ENCODE results near the gene VAV1. TPM values are rescaled to one million over a fixed set of nuclear protein-coding genes. Genes with fewer than 3 reads are reported as not detected.
"Not testable (repeated sequence)": the region's sequence is repeated elsewhere in the genome, so short reads cannot be mapped to it uniquely, and the experiment has no call there.

VAV1 gene
- total RNA-seq, 2 donors from 2014 or later: 3.9 to 7.4 TPM

GRCh38 chr19:6828698-6829633, 56.5 kb downstream of the VAV1 start:
- ATAC-seq (peak in 1 of 2 donors; percentile 24), DNase-seq (no peak)
- intact Hi-C loops (cut with DNase I): no loop called here

DNA sequence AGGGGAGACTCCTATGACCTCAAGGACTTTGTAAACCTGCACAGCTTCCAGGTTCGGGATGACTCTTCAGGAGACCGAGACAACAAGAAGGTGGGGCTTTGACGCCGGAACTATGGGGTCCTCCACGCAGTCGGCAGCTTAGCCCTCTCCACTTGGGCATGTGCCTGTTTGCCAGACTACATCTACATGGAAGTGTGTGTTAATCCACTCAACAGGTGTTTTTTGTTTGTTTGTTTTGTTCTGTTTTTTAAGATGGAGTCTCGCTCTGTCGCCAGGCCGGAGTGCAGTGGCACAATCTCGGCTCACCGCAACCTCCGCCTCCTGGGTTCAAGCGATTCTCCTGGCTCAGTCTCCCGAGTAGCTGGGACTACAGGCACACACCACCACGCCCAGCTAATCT, 57.3 kb downstream of the VAV1 start:
- ATAC-seq; intact Hi-C loops (cut with DNase I); DNase-seq: not testable (repeated sequence)

- ATAC-seq; DNase-seq; intact Hi-C loops (cut with DNase I): not testable (repeated sequence)
These were observed 58.6 kb downstream of the VAV1 start for GRCh38 chr19:6831084-6831483.

- intact Hi-C loops (cut with DNase I): no loop called here
- DNase-seq (no peak), ATAC-seq (no peak)
These were observed 59.9 kb downstream of the VAV1 start for GRCh38 chr19:6832412-6832811.

DNA sequence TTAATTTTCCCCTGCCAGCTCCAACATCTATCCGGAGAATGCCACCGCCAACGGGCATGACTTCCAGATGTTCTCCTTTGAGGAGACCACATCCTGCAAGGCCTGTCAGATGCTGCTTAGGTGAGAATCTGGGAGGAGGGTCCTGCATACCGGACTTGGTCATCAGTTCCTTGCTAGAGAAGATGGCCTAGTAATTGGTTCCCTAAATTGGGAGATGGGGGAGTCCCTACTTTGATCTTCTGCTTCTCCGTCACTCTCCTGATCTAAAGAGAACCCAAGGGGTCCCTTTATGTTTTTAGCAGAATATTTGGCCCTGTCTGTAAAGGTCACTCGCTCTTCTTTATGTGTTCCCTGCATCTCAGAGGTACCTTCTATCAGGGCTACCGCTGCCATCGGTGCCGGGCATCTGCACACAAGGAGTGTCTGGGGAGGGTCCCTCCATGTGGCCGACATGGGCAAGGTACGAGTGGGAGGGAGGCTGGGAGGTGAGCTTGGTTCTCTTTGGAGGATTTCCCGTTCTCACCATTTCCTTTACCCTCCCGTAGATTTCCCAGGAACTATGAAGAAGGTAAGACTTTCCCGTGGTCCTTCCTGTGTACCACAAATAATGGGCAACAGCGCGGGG, 60.8 kb downstream of the VAV1 start:
- ATAC-seq (no peak), DNase-seq (no peak)
- intact Hi-C loops (cut with DNase I): no loop called here

DNA sequence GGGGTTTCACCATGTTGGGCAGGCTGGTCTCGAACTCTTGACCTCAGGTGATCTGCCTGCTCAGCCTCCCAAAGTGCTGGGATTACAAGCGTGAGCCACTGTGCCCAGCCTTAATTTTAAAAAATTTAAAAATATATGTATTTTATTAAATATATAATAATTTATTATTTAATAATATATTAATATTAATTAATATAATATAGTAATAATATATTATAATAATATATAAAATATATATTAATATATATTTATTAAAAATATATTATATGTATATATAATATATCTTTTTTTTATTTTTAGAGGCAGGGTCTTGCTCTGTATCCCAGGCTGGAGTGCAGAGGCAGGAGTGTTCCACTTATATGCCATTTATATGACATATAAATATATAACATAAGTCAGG, 61.9 kb downstream of the VAV1 start:
- no peak for DNase-seq
- intact Hi-C loops (cut with DNase I): no loop called here
- no peak for ATAC-seq

GRCh38 chr19:6835501-6835900, 63.0 kb downstream of the VAV1 start:
- no peak for ATAC-seq
- intact Hi-C loops (cut with DNase I): no loop called here

DNA sequence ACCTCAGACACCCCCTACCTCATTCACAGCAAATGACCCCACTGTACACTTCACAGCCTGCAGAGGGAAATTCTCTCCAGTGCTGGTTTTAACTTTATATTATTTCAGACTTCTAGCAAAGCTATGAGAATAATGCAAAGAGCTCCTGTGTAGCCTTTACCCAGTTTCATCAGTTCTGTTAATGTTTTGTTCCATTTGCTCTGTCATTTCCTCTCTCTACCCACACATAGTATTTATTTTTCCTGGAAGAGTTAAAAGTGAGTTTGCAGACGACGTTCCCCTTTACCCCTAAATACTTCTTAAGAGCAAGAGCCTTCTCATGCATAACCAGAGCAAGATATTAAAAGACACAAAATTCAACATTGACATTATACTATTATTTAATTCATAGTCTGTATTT, 65.0 kb downstream of the VAV1 start:
- ATAC-seq (no peak), DNase-seq (no peak)
- intact Hi-C loops (cut with DNase I): no loop called here

More at GRCh38 chr19:6835501-6835900, 63.0 kb downstream of the VAV1 start:
- no peak for DNase-seq

DNA sequence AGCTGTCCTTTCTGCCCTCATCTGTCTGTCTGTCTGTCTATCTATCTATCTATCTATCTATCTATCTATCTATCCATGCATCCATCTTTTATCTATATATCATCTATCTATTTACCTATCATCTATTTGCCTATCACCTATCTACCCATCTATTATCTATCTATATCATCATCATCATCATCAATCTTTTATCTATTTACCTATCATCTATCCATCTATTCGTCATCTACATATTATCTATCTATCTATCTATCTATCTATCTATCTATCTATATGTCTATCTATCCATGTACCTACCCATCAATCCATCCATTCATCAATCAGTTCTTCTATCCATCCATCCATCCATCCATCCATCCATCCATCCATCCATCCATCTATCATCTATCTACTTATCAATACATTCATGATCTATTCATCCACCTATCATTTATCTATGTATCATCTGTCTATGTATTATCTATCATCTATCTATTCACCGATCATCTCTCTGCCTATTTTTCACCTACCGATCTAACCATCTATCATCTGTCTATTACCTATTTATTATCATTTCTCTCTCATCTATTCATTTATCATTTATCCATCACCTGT, 65.7 kb downstream of the VAV1 start:
- no peak for ATAC-seq

DNA sequence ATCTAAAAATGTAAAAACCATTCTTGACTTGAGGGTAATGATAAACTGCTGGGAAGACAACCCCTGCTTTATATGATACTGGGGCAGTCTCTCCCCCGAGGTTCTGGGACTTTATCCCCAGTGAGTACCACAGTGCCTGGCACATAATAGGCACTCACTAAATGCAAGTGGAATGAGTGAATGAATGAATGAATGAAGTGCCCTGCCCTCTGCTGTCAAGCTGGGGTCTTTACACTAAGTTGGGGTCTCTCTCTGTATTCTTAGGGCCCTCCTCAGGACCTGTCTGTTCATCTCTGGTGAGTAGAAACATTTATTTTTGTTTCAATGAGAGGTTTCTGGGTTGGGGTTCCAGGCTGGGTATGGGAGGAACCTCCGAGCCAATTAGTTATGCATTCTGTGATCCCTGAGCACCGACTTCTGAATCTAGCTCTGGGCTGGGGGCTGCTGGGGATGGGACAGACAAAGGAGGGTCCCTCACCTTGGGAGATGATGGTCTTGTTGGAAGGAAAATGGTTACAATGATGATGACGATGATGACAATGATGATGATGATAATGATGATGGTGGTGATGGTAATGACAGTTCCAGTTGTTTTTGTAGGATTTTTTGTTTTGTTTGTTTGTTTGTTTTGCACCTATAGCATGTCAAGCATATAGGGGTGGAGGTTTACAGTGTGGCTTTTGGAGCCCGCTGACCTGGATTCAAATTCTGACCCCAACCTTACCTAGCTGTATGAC, 70.5 kb downstream of the VAV1 start:
- intact Hi-C loops (cut with DNase I): no loop called here
- ATAC-seq: no peak

More for the DNA sequence above, 65.7 kb downstream of the VAV1 start:
- DNase-seq: no peak
- intact Hi-C loops (cut with DNase I): no loop called here

GRCh38 chr19:6847828-6848200, 75.3 kb downstream of the VAV1 start:
- intact Hi-C loops (cut with DNase I): no loop called here
- DNase-seq (no peak), ATAC-seq (no peak)

More for the DNA sequence above, 70.5 kb downstream of the VAV1 start:
- DNase-seq: no peak

GRCh38 chr19:6848986-6849385, 76.5 kb downstream of the VAV1 start:
- DNase-seq (no peak), ATAC-seq (no peak)
- intact Hi-C loops (cut with DNase I): no loop called here

GRCh38 chr19:6849876-6850275, 77.4 kb downstream of the VAV1 start:
- intact Hi-C loops (cut with DNase I): no loop called here
- DNase-seq (no peak), ATAC-seq (peak in 1 of 2 donors; percentile 26)

DNA sequence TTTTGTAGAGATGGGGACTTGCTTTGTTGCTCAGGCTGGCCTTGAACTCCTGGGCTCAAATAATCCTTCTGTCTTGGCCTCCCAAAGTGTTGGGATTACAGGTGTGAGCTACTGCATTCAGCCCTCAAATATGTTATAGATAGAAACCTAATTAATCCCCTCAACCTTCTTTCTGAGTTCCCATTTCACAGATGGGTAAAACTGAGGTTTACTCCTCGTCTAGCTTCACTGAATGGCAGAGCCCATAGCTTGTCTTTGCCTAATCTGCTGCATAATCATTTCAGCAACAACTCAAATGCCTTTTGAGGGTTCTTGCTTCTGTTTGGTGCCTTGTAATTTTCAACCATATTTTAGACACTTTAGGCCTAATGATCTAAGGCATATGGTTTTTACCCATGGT, 78.9 kb downstream of the VAV1 start:
- intact Hi-C loops (cut with DNase I): no loop called here
- ATAC-seq: no peak
- DNase-seq: no peak

DNA sequence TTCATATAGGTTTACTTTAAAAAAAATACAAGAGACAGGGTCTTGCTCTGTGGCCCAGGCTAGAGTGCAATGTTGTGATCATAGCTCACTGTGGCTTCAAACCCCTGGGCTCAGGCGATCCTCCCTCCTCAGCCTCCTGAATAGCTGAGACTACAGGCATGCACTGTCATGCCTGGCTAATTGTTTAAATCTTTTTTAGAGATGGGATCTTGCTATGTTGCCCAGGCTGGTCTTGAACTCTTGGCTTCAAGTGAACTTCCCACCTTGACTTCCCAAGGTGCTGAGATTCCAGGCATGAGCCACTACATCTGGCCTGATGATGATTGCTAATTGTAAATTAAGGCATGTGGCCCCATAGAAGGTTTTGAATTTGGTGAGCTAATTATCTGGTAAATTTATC, 79.5 kb downstream of the VAV1 start:
- intact Hi-C loops (cut with DNase I): no loop called here
- no peak for DNase-seq
- no peak for ATAC-seq

- ATAC-seq: no peak
- DNase-seq: no peak
- intact Hi-C loops (cut with DNase I): no loop called here
These were observed 81.4 kb downstream of the VAV1 start for GRCh38 chr19:6853868-6854267.

DNA sequence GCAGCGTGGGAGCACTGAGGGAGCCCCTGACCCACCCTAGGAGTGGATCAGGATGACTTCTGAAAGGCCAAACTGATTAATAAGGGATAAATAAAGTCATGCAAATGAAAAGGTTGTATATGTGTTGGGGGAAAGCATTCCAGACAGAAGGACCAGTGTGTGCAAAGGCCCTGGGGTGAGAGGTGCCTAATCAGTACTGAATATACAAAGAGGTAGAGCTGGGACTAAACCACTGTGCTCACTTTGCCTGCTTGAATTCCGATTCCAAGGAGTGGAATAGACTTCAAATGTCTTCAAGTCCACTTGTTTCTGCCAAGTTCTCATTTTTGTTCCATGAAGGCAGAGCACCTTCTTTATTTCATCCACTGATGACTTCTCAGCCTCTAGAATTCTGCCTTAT, 82.2 kb downstream of the VAV1 start:
- DNase-seq: no peak
- intact Hi-C loops (cut with DNase I): no loop called here
- ATAC-seq: no peak

DNA sequence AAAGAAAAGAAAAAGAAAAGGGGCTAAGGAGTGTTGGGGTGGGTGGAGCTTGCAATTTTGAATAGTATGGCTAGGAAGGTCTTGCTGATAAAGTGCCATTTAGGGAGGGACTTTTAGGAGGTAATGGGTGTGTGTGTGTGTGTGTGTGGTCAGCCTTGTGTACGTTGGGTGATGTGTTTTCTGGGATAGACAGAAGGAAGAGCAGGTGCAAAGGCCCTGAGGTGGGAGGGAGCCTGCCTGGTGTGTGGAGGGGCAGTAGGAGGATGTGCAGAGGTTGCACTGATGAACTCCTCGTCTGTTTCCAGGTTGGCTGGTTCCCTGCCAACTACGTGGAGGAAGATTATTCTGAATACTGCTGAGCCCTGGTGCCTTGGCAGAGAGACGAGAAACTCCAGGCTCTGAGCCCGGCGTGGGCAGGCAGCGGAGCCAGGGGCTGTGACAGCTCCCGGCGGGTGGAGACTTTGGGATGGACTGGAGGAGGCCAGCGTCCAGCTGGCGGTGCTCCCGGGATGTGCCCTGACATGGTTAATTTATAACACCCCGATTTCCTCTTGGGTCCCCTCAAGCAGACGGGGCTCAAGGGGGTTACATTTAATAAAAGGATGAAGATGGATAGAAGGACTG, 84.4 kb downstream of the VAV1 start:
- DNase-seq (no peak), ATAC-seq (peak in 1 of 2 donors; percentile 14)
- intact Hi-C loops (cut with DNase I): no loop called here

DNA sequence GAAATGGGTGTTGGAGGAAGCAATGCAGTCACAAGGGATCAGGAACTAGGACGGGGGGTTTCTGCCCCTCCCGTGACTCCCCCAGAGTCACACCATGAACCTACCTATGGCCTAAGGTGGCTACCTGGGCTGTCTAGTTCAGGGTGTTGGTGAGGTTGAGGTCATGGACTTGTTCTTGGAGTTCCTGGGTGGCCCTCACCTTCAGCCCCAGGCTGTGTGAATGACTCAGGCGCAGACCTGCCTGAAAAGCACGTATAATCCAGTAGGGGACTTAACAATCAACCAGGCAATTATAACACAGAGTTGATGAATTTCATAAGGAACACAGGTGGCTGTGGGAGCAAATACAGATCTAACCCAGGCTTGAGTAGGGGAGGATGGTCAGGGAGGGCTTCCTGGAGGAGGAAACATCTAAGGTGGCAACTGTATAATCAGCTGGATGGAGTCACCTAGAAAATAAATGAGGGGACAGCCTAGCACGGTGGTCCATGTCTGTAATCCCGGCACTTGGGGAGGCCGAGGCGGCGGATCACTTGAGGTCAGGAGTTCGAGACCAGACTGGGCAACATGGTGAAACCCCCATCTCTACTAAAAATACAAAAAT, 89.3 kb downstream of the VAV1 start:
- ATAC-seq: no peak
- intact Hi-C loops (cut with DNase I): loop anchor here (2.0 to 10.0 kb wide), 4 partner anchors 119 to 345 kb away; no protein-coding TSS in a partner anchor
- DNase-seq: no peak

All from left cardiac atrium (tissue), 4 donors.